Fibroblast of pulmonary artery (primary cell): ENCODE data around the gene ANKFY1.
A peak's percentile ranks its signal among the peaks of the same experiment; 100 is the strongest.

Source experiments
- DNase-seq: peaks from one replicate; pipeline ENCODE4 v3.0.0-alpha.2; 2010; ENCODE audit warnings: low read depth
- H3K4me3 ChIP-seq: replicated peaks from 2 replicates; pipeline ENCODE4 v1.5.1; 2011; ENCODE audit warnings: low read depth, mild to moderate bottlenecking, control low read depth, low read length, moderate library complexity
- TF ChIP-seq, protein P1 (sequence below): IDR thresholded peaks from 2 replicates; pipeline ENCODE4 v1.5.1; 2011; ENCODE audit warnings: mild to moderate bottlenecking, control low read depth, low read length, inconsistent platforms; ENCODE audit errors: missing control alignments

Gene ANKFY1

DNA sequence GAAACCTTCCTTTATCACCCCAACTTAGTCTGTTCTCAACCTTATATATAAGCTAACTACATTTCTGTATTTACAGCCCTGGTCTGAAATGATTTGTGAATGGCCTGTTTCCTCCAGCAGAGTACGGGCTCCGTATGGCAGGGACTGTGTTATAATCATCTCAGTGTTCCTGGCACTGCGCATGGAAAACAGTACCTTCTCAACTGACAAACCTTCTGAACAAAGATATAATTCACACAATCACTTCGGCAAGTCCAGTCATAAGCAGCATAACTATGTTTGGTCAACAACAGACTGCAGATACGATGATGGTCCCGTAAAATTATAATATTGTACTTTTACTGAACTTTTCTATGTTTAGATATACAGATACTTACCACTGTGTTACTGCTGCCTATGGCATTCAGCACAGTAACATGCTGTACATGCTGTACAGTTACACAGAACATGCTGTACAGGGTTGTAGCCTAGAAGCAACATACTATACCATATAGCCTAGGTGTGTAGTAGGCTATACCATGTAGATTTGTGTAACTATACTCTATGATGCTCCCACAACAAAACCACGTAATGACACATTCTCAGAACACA lies 30.0 kb downstream of the ANKFY1 start:
- TF ChIP-seq, protein P1, sequence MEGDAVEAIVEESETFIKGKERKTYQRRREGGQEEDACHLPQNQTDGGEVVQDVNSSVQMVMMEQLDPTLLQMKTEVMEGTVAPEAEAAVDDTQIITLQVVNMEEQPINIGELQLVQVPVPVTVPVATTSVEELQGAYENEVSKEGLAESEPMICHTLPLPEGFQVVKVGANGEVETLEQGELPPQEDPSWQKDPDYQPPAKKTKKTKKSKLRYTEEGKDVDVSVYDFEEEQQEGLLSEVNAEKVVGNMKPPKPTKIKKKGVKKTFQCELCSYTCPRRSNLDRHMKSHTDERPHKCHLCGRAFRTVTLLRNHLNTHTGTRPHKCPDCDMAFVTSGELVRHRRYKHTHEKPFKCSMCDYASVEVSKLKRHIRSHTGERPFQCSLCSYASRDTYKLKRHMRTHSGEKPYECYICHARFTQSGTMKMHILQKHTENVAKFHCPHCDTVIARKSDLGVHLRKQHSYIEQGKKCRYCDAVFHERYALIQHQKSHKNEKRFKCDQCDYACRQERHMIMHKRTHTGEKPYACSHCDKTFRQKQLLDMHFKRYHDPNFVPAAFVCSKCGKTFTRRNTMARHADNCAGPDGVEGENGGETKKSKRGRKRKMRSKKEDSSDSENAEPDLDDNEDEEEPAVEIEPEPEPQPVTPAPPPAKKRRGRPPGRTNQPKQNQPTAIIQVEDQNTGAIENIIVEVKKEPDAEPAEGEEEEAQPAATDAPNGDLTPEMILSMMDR = no peak
- no peak overlapping the region for H3K4me3 ChIP-seq
- no peak for DNase-seq

DNA sequence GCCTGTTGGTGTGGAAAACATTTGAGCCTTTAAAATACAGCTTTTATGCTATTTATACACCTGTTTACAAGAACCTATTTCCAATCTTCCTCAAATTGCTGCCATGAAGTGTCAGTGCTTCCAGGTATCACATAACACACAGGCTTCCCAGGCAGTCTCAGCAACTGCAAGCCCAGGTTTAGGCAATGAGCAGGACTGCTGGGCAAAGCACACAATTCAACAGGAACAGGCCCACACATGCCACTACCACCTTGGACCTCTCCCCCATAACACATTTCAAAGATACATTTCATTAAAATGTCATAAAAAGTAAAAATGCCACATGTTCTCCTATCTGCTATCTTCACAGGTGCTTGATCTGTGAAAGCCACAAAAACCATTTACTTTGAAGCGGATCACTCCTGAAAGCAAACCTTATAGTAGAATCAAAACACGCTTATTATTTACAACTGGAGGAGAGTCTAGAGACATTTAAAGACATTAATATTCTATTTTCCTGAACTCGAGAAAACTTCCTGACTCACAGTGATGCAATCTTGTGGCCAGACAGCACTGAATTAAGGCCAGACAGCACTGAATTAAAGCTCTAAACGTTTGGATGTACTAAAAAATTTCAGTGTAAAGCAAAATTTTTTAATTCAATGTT lies 31.5 kb downstream of the ANKFY1 start:
- TF ChIP-seq, protein P1 = no peak

GRCh38 chr17:4229627-4230541 lies 33.9 kb downstream of the ANKFY1 start:
- TF ChIP-seq, protein P1 = no peak
- peak overlapping the region; percentile 19 for H3K4me3 ChIP-seq
- peak; percentile 99 for DNase-seq

More for the DNA sequence above, 31.5 kb downstream of the ANKFY1 start:
- DNase-seq = peak; percentile 74
- H3K4me3 ChIP-seq = no peak overlapping the region

- no peak overlapping the region for H3K4me3 ChIP-seq
- no peak for DNase-seq
- TF ChIP-seq, protein P1 = no peak
Observed at GRCh38 chr17:4221899-4222659, 41.7 kb downstream of the ANKFY1 start.

DNA sequence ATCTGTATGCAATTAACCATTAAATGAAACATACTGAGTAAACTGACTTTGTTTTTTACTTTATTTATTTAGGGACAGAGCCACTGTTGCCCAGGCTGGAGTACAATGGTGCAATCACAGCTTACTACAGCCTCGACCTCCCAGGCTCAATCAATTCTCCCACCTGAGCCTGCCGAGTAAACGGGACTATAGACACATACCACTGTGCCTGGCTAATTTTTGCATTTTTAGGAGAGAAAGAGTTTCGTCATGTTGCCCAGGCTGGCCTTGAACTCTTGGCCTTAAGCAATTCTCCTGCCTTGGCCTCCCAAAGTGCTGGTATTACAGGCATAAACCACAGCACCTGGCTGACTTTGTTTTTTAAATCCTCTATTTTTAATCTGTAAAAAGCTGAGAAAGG lies 42.6 kb downstream of the ANKFY1 start:
- TF ChIP-seq, protein P1 = no peak
- H3K4me3 ChIP-seq = no peak overlapping the region
- DNase-seq = no peak

GRCh38 chr17:4220655-4221054 lies 43.1 kb downstream of the ANKFY1 start:
- TF ChIP-seq, protein P1 = no peak
- DNase-seq = peak; percentile 44
- H3K4me3 ChIP-seq = no peak overlapping the region
